ENCODE measurements around the gene CCNK.
A peak's percentile ranks its signal among the peaks of the same experiment; 100 is the strongest.

CCNK gene

GRCh38 chr14:99475660-99476059 is 5.5 kb upstream of the CCNK start:
- Histone ChIP-seq H3K4me1 (ENCODE audit: control insufficient read depth in 1 of 2, insufficient read depth in 2 of 2, low read length in 2 of 2) (peaks cover 23 to 26% of the 10 kb centered on the region in 2 donors), H3K4me3 (ENCODE audit: low read depth in 1 of 2, low read length in 2 of 2) (no peak overlapping the region), H3K27me3 (ENCODE audit: control insufficient read depth in 1 of 2, insufficient read depth in 2 of 2, low read length in 2 of 2) (no peaks in the 10 kb centered on the region), H3K9ac (ENCODE audit: low read depth in 1 of 2, low read length in 2 of 2) (no peak overlapping the region), H3K9me3 (ENCODE audit: control insufficient read depth in 1 of 2, low read length in 2 of 2) (no peaks in the 10 kb centered on the region), H3K36me3 (ENCODE audit: control insufficient read depth in 1 of 2, insufficient read depth in 2 of 2, low read length in 2 of 2) (no peaks in the 10 kb centered on the region), H3K27ac (ENCODE audit: low read depth, low read length) (no peak overlapping the region)

- Histone ChIP-seq H3K27ac (ENCODE audit: low read depth, low read length) (no peak overlapping the region), H3K27me3 (ENCODE audit: control insufficient read depth in 1 of 2, insufficient read depth in 2 of 2, low read length in 2 of 2) (no peaks in the 10 kb centered on the region), H3K36me3 (ENCODE audit: control insufficient read depth in 1 of 2, insufficient read depth in 2 of 2, low read length in 2 of 2) (no peaks in the 10 kb centered on the region), H3K4me3 (ENCODE audit: low read depth in 1 of 2, low read length in 2 of 2) (no peak overlapping the region), H3K9me3 (ENCODE audit: control insufficient read depth in 1 of 2, low read length in 2 of 2) (no peaks in the 10 kb centered on the region), H3K9ac (ENCODE audit: low read depth in 1 of 2, low read length in 2 of 2) (no peak overlapping the region), H3K4me1 (ENCODE audit: control insufficient read depth in 1 of 2, insufficient read depth in 2 of 2, low read length in 2 of 2) (peaks cover 23 to 26% of the 10 kb centered on the region in 2 donors)
Measured at GRCh38 chr14:99476864-99477263, 4.3 kb upstream of the CCNK start.

- Histone ChIP-seq H3K9ac (ENCODE audit: low read depth in 1 of 2, low read length in 2 of 2) (peak overlapping the region; percentile 30 to 66), H3K4me1 (ENCODE audit: control insufficient read depth in 1 of 2, insufficient read depth in 2 of 2, low read length in 2 of 2) (peaks cover 30 to 34% of the 10 kb centered on the region in 2 donors)
Measured at GRCh38 chr14:99478128-99478527, 3.1 kb upstream of the CCNK start.

DNA sequence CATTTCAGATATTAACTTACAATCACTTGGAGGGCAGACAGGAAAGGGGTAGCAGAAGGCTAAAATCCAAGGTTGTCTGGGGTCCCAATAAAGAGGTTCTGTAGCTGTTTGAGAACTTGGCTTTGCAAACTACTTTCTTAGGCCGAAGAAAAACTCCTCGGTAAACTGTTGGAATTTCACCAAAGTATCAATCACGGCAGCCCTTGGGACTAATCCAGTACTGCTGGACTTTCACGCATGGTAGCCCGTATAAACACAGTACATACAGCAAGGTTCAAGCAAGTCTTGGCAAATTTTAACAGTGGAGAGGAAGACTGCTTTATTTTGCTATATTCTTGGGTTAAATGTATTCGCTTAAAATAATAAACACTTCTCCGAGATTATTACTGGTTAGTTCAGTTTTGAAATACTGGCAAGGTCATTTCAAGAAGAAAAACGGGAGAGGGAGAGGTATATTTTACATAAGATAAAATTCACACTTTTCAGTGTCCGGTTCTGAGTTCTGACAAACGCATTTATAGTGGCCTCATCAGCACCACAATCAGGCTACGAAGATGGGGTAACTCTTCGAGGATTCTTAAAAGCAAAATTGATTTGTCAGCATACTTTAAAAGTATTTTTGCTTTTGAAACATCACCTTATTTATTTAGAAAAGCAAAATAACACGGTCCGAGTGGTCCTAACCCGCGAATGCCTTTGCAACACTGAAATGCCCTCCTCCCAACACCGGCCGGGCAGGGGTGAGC is 1.9 kb upstream of the CCNK start:
- H3K9me3 ChIP-seq (ENCODE audit: control insufficient read depth in 1 of 2, low read length in 2 of 2), result no peaks in the 10 kb centered on the region
- peak overlapping the region; percentile 85 for H3K4me3 ChIP-seq (ENCODE audit: low read depth in 1 of 2, low read length in 2 of 2)
- H3K4me1 ChIP-seq (ENCODE audit: control insufficient read depth in 1 of 2, insufficient read depth in 2 of 2, low read length in 2 of 2), result peaks cover 29 to 40% of the 10 kb centered on the region in 2 donors
- no peaks in the 10 kb centered on the region for H3K36me3 ChIP-seq (ENCODE audit: control insufficient read depth in 1 of 2, insufficient read depth in 2 of 2, low read length in 2 of 2)
- no peaks in the 10 kb centered on the region for H3K27me3 ChIP-seq (ENCODE audit: control insufficient read depth in 1 of 2, insufficient read depth in 2 of 2, low read length in 2 of 2)
- H3K9ac ChIP-seq (ENCODE audit: low read depth in 1 of 2, low read length in 2 of 2), result peak overlapping the region; percentile 66 to 81
- H3K27ac ChIP-seq (ENCODE audit: low read depth, low read length), result peak overlapping the region; percentile 73

More at GRCh38 chr14:99478128-99478527, 3.1 kb upstream of the CCNK start:
- Histone ChIP-seq H3K4me3 (ENCODE audit: low read depth in 1 of 2, low read length in 2 of 2) (peak overlapping the region; percentile 85), H3K36me3 (ENCODE audit: control insufficient read depth in 1 of 2, insufficient read depth in 2 of 2, low read length in 2 of 2) (no peaks in the 10 kb centered on the region), H3K27ac (ENCODE audit: low read depth, low read length) (no peak overlapping the region), H3K27me3 (ENCODE audit: control insufficient read depth in 1 of 2, insufficient read depth in 2 of 2, low read length in 2 of 2) (no peaks in the 10 kb centered on the region), H3K9me3 (ENCODE audit: control insufficient read depth in 1 of 2, low read length in 2 of 2) (no peaks in the 10 kb centered on the region)

DNA sequence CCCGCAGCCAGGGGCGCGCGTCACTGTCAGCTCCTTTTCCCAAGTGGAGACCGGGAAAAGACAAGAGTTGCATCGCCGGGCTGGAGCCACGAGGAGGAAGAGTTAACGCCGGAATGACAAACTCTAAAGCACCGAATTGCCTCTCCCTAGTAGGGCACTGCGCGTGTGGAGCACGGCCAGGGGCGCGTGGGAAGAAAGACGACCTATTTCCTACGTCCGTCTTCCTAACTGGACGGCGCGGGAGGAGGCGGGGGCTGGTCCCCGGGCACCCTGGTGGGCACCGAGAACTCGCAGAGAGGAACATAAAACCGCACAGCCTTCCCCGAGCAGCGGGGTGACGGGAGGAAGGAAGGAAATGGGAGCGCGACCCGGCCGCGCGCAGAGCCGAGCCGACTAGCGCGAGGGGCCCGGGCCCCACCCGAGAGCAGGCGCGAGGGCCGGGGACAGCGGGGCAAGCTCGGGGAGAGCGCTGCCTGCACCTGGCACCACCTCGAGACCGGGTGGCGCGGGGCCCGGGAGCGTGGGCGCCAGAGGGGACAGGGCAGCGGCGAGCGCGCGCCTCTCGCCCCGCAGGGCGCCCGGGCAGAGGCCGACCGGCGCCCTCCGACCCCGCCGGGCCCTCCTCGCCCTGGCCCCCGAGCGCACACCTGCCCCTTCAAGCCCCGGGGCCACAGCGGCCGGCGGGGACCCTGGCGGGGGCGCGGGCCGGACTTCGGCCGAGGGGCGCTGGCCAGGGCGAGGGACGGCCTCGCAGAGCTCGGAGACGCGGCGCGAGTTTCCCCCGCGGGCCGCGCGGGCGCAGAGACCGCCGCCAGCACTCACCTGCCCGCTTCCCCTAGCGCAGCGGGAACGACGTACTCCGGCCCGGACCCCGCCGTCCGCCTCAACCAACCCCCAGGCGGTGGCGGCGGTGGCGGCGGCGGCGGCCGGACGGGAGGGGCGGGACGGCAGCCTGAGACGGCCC is 1.0 kb upstream of the CCNK start, which contains the start of gene SETD3:
Gene SETD3, minus strand, starts transcription at position 954 of the 964 bp plus-strand sequence. CDS start 15,054 bp downstream, outside the sequence.
- no peaks in the 10 kb centered on the region for H3K9me3 ChIP-seq (ENCODE audit: control insufficient read depth in 1 of 2, low read length in 2 of 2)
- no peaks in the 10 kb centered on the region for H3K27me3 ChIP-seq (ENCODE audit: control insufficient read depth in 1 of 2, insufficient read depth in 2 of 2, low read length in 2 of 2)
- H3K9ac ChIP-seq (ENCODE audit: low read depth in 1 of 2, low read length in 2 of 2), result peak within 1 kb of the TSS; percentile 93 to 94
- peak within 1 kb of the TSS; percentile 89 to 99 for H3K4me3 ChIP-seq (ENCODE audit: low read depth in 1 of 2, low read length in 2 of 2)
- no peaks in the 10 kb centered on the region for H3K36me3 ChIP-seq (ENCODE audit: control insufficient read depth in 1 of 2, insufficient read depth in 2 of 2, low read length in 2 of 2)
- H3K4me1 ChIP-seq (ENCODE audit: control insufficient read depth in 1 of 2, insufficient read depth in 2 of 2, low read length in 2 of 2), result peaks cover 26 to 40% of the 10 kb centered on the region in 2 donors
- H3K27ac ChIP-seq (ENCODE audit: low read depth, low read length), result peak within 1 kb of the TSS; percentile 90

- Histone ChIP-seq H3K9me3 (ENCODE audit: control insufficient read depth in 1 of 2, low read length in 2 of 2) (no peaks in the 10 kb centered on the region), H3K9ac (ENCODE audit: low read depth in 1 of 2, low read length in 2 of 2) (peak overlapping the region; percentile 93 to 94), H3K27me3 (ENCODE audit: control insufficient read depth in 1 of 2, insufficient read depth in 2 of 2, low read length in 2 of 2) (no peaks in the 10 kb centered on the region), H3K4me1 (ENCODE audit: control insufficient read depth in 1 of 2, insufficient read depth in 2 of 2, low read length in 2 of 2) (peaks cover 22 to 40% of the 10 kb centered on the region in 2 donors), H3K36me3 (ENCODE audit: control insufficient read depth in 1 of 2, insufficient read depth in 2 of 2, low read length in 2 of 2) (no peaks in the 10 kb centered on the region), H3K27ac (ENCODE audit: low read depth, low read length) (peak overlapping the region; percentile 90), H3K4me3 (ENCODE audit: low read depth in 1 of 2, low read length in 2 of 2) (peak overlapping the region; percentile 89 to 99)
Measured at GRCh38 chr14:99481745-99482099, 513 bp downstream of the CCNK start.

DNA sequence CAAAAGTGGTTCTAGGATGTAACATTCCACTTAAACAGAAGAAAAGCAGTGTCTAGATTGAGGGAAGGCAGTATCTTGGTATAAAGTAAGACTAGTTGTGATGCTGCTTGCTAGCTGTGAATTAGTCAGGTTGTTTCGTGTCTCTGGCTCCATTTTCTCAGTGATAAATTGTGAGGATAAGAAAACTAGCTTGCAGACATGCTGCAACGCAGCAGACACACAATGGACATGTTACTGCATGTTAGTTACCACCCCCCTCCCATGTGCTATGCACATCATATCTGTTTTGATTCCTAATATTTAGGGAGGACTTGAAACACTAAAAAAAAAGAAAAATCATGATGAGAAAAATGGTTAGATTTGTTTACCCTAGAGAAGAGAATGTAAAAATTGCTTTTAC is 2.9 kb downstream of the CCNK start:
- Histone ChIP-seq H3K36me3 (ENCODE audit: control insufficient read depth in 1 of 2, insufficient read depth in 2 of 2, low read length in 2 of 2) (no peaks in the 10 kb centered on the region), H3K27me3 (ENCODE audit: control insufficient read depth in 1 of 2, insufficient read depth in 2 of 2, low read length in 2 of 2) (no peaks in the 10 kb centered on the region), H3K9me3 (ENCODE audit: control insufficient read depth in 1 of 2, low read length in 2 of 2) (no peaks in the 10 kb centered on the region), H3K4me1 (ENCODE audit: control insufficient read depth in 1 of 2, insufficient read depth in 2 of 2, low read length in 2 of 2) (peaks cover 16 to 25% of the 10 kb centered on the region in 2 donors), H3K4me3 (ENCODE audit: low read depth in 1 of 2, low read length in 2 of 2) (no peak overlapping the region), H3K27ac (ENCODE audit: low read depth, low read length) (no peak overlapping the region), H3K9ac (ENCODE audit: low read depth in 1 of 2, low read length in 2 of 2) (no peak overlapping the region)

GRCh38 chr14:99497341-99497740 is 16.1 kb downstream of the CCNK start:
- no peak overlapping the region for H3K27ac ChIP-seq (ENCODE audit: low read depth, low read length)
- H3K27me3 ChIP-seq (ENCODE audit: control insufficient read depth in 1 of 2, insufficient read depth in 2 of 2, low read length in 2 of 2), result no peaks in the 10 kb centered on the region
- H3K9ac ChIP-seq (ENCODE audit: low read depth in 1 of 2, low read length in 2 of 2), result no peak overlapping the region
- peaks cover 39 to 86% of the 10 kb centered on the region in 2 donors for H3K36me3 ChIP-seq (ENCODE audit: control insufficient read depth in 1 of 2, insufficient read depth in 2 of 2, low read length in 2 of 2)
- no peaks in the 10 kb centered on the region for H3K9me3 ChIP-seq (ENCODE audit: control insufficient read depth in 1 of 2, low read length in 2 of 2)
- H3K4me1 ChIP-seq (ENCODE audit: control insufficient read depth in 1 of 2, insufficient read depth in 2 of 2, low read length in 2 of 2), result no peaks in the 10 kb centered on the region
- no peak overlapping the region for H3K4me3 ChIP-seq (ENCODE audit: low read depth in 1 of 2, low read length in 2 of 2)

DNA sequence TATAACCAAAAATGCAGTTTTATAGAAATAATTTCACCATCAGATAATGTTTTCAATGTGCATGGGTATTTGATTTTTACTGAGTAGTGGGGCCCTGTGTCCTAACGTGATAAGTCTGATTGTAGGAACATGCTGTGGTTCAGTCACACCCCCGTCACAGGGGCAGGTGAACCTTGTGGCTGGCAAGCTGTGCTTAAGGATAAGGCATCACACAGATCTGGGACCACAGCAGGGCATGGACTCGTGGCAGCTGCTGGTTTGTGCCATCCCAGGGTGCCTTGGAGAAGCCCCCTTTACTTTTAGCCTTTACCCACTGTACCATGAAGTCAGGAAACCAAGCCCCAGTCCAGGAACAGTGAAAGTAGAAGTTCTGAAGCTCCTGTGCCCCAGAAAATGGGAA is 16.7 kb downstream of the CCNK start:
- no peak overlapping the region for H3K4me3 ChIP-seq (ENCODE audit: low read depth in 1 of 2, low read length in 2 of 2)
- no peaks in the 10 kb centered on the region for H3K27me3 ChIP-seq (ENCODE audit: control insufficient read depth in 1 of 2, insufficient read depth in 2 of 2, low read length in 2 of 2)
- peaks cover 44 to 86% of the 10 kb centered on the region in 2 donors for H3K36me3 ChIP-seq (ENCODE audit: control insufficient read depth in 1 of 2, insufficient read depth in 2 of 2, low read length in 2 of 2)
- H3K9me3 ChIP-seq (ENCODE audit: control insufficient read depth in 1 of 2, low read length in 2 of 2), result no peaks in the 10 kb centered on the region
- H3K9ac ChIP-seq (ENCODE audit: low read depth in 1 of 2, low read length in 2 of 2), result no peak overlapping the region
- no peaks in the 10 kb centered on the region for H3K4me1 ChIP-seq (ENCODE audit: control insufficient read depth in 1 of 2, insufficient read depth in 2 of 2, low read length in 2 of 2)
- no peak overlapping the region for H3K27ac ChIP-seq (ENCODE audit: low read depth, low read length)

GRCh38 chr14:99502989-99503421 is 21.8 kb downstream of the CCNK start:
- no peak overlapping the region for H3K27ac ChIP-seq (ENCODE audit: low read depth, low read length)
- no peaks in the 10 kb centered on the region for H3K27me3 ChIP-seq (ENCODE audit: control insufficient read depth in 1 of 2, insufficient read depth in 2 of 2, low read length in 2 of 2)
- peaks cover 49 to 89% of the 10 kb centered on the region in 2 donors for H3K36me3 ChIP-seq (ENCODE audit: control insufficient read depth in 1 of 2, insufficient read depth in 2 of 2, low read length in 2 of 2)
- H3K9me3 ChIP-seq (ENCODE audit: control insufficient read depth in 1 of 2, low read length in 2 of 2), result no peaks in the 10 kb centered on the region
- H3K9ac ChIP-seq (ENCODE audit: low read depth in 1 of 2, low read length in 2 of 2), result no peak overlapping the region
- H3K4me3 ChIP-seq (ENCODE audit: low read depth in 1 of 2, low read length in 2 of 2), result no peak overlapping the region
- no peaks in the 10 kb centered on the region for H3K4me1 ChIP-seq (ENCODE audit: control insufficient read depth in 1 of 2, insufficient read depth in 2 of 2, low read length in 2 of 2)
